Hematopoietic multipotent progenitor cell treated with erythropoietin and hydrocortisone succinate and interleukin-3 and kit ligand, for 8 days (in vitro differentiated cells): ENCODE results near the gene NPSR1.

Experiments used
- DNase-seq: peaks from one replicate; pipeline ENCODE4 v3.0.0-alpha.2; 2015

Gene NPSR1

DNA sequence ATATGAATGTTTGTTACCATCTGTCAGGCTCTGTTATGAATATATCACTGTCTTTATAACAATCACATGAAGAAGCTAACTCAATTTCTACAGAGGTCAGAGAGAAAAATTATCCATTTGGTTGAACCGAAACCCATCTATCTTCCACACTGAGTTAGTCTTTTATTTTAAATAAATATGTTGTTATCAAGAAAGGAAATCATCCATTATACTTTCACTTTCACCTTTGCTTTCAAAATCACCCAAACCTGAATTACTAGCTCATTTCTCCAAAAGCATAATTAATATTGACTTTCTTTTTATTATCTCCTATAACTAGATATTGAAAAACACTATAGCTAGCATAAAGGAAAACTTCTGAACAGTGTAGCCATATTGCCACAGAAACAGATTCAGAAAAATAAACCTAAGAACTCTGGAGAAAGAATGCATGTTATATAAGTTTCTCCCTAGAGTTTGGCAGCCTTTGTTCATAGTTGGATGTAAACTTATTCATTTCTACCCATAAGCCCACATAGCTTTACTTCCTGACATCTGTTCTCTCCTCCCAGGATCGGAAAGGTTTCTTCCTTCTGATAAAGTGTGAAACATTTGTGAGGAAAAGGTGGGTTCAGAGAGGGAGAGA is 66.0 kb downstream of the NPSR1 start:
- no peak for DNase-seq

DNA sequence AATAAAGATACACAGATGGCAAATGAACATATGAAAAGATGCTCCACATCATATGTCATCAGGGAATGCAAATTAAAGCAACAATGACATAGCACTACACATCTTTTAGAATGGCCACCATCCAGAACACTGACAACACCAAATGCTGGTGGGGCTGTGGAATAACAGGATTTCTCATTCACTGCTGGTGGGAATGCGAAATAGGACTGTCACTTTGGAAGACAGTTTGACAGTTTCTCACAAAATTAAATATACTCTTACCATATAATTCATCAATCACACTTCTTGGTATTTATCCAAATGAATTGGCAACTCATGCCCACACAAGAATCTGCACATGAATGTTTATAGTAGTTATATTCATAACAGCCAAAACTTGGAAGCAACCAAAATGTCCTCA is 68.2 kb downstream of the NPSR1 start:
- DNase-seq: no peak

GRCh38 chr7:34727464-34727995 is 69.5 kb downstream of the NPSR1 start:
- no peak for DNase-seq

- DNase-seq: no peak
Measured at GRCh38 chr7:34728156-34728555, 70.1 kb downstream of the NPSR1 start.

DNA sequence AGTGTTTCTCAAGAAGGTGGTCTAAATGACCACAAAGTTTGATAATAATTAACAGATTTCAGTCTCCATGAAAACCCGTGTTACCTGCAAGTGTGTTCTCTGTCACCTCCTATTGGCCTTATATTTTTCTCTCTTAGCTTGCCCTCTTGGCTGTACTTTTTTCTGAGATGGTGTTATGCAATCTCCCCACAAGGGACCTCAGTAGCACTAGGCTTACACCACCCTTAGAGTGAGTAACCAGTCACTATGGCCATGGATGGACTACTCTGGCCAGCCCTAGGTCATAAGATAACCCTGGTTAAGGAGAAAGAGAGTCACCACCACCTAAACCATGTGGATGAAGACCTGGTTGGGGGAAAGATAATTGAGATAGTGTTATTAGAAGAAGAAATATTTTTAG is 76.8 kb downstream of the NPSR1 start:
- no peak for DNase-seq

GRCh38 chr7:34735526-34735925 is 77.5 kb downstream of the NPSR1 start:
- no peak for DNase-seq

DNA sequence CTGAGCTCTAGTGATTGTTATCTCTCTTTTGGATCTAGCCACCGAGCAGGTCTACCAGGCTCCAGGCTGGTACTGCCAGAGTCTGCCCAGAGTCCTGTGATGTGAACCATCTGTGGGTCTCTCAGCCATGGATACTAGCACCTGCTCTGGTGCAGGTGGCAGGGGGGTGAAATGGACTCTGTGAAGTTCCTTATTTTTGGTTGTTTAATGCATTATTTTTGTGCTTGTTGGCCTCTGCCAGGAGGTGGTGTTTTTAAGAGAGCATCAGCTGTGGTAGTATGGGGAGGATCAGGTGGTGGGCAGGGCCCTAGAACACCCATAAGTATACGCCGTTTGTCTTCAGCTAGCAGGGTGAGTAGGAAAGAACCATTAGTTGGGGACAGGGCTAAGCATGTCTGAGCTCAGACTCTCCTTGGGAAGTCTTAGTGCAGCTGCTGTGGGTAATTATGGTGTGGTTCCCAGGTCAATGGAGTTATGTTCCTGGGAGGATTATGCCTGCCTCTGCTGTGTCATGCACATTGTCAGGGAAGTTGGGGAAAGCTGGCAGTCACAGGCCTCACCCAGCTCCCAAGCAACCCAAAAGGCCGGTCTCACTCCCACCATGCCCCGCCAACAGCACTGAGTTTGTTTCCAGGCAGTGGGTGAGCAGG is 81.8 kb downstream of the NPSR1 start:
- no peak for DNase-seq

DNA sequence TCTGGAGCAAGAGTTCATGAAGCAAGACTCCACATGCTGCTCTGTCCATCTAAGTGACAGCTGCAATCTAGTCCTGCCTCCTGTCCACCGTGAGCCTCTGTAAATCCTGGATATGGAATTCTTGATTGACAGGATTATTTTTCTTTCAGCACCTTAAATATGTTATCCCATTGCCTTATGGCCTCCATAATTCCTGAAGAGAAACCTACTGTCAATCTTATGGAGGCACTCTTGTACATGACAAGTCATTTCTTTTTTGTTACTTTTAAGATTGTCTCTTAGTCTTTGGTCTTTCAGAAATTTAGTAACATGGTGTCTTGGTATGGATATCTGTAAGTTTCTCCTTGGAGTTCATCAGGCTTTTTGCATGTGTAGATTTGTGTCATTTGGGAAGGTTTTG is 82.8 kb downstream of the NPSR1 start:
- no peak for DNase-seq

DNA sequence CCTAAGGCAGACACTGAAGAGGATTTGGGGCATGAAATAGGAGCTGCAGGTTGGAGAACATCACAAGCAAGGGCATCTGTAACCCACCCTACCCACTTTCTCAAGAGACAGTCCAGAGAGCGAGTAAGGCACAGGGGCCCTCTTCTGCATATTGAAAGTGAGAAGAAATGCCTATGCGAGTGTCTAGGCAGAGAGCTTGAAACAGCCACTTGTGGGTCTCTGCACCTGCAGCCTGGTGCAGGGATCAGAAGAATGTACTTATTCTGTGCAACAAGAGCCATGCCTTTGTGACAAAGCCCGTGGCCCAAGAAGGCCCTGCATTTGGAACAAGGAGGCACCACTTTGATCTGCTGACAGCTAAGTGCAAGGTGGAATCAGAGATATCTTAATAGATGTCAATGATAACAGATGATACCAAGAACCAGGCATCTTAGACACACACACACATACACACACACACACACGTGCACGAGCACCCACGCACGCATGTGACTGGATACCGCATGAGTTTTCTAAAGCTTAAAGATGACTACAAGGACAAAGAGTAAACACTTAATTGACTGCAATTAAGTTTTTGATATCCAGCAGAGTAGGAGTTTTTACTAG is 89.3 kb downstream of the NPSR1 start:
- DNase-seq: no peak

DNA sequence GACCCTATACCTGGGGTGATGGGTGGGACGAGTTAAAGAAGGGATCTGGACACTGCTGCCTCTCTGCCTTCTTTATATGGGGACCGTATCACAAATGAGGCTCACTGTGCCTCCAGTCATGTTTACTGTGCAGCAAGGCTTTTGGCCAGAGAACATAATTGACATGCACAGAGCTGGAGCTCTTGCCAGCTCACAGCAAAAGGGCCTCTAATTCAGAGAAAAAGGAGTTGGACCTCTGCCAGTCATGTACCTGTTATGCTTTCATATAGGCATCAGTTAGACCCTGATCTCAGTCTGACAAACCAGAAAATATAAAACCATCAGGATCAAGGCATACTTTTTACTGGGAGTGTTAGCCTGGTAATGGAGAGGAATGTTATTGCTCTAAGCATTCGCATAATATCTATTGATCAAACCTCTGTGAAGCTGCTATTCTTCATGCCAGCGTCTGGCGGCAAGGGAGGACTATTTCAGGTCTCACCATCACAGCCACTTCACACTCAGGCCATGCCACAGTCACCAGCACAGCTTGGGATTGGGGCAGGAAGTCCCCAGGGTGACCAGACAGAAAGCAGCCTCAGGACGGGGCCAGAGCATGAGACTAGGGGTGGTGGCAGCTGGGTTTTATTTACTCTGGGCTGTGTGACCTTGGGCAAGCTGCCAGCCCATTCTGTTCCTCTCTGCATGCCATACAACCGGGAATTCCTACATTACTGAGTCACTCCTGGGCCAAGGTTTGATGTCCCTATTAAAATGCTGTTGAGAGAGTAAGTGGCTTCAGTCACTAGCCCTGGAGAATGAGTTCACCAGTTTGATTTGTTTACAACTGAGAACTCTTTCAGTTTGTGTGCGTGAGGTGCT is 90.1 kb downstream of the NPSR1 start:
- DNase-seq: no peak

- no peak for DNase-seq
Measured at GRCh38 chr7:34748728-34749089, 90.7 kb downstream of the NPSR1 start.

DNA sequence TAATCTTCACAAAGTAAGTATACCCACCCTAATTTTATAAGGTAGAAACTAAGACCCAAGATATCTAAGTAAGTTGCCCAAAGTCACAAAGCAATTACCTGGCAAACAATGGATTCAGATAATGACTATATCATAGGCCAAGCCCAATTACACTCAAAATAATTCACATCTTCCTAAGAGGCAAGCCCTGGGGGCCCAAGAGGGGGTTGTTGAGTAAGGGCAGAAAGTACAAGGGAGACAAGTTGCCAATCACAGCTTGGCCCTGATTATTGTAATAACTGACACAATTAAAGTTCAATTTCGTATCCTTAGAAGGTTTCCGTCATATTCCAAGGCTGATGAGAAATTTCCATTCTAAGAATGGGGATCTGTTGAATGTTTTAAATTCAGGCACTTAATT is 91.4 kb downstream of the NPSR1 start:
- no peak for DNase-seq

DNA sequence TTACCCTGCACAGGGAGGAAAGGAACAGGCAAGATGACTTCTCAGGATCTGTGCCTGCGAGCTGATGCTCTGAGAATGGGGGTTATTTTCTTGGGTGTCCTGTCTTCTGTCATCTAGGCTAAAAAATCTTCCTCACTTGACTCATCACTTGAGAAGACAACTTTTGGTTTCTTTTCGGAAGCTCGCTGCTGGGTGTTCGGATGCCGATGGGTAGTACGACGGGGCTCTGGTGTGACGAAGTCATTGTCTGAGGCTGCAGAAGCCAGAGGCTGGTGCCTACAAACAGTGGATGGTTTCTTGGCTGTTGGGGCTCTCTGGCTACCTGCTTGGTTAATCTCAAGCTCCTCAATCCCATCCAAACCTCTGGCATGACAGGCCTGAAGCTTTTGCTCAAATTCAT is 92.2 kb downstream of the NPSR1 start:
- DNase-seq: no peak

DNA sequence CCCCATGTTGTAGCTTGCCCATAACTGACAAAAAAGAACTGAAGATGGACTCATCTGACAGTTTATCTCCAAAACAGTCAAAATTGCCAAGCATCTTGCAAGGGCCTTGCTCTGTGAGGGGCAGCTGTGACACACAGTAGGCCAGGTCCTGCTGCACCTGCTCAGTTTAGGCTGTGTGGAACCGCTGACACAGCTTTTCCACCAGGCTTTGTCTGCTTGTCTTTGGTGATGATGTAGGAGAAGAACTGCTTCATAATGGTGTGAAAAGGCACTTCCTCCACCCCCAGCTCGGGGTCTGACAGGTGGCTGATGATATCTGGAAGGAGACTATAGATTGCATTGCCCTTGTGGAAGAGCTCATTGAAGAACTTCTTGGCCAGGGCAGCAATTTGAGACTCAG is 92.6 kb downstream of the NPSR1 start:
- no peak for DNase-seq

DNA sequence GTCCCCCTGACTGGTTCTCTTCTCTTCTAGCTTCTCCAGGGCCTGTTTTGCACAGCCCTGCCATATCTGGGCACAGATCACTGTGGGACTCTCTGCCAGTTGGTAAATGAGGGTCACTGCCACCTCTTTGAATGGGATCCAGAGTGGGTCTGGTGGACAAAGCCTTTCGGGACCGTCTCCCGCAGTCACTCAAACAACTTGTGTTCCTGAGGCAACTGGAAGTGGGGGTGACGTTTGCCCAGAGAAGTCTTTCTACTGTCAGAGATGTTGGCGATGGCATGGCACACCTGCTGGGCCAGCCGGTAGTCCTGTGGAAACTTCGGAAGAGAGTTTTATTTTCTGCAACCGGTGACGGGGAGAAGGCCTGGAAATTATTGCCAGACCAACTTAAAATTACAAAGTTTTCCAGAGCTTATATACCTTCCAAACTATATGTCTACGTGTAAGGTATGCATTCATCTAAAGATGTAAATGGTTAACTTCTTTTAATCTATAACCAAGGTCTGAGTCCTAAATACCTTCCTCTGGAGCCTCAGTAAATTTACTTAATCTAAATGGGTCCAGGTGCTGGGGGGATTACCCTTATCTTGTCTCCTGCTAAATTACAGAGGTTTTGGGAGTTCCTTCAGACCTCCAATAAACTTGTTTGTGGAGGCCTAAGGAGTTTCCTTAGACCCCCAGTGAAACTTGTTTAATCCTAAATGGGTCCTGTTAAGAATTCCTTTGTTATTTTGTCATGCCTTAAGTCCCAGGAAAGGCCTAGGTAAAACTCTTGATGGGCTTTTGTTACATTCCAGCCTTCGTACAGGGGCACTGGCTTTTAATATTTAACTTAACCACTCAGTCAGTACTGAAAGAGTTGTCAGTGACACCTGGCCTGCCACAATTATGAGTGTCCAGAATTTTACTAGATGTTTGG is 94.0 kb downstream of the NPSR1 start:
- DNase-seq: no peak

- DNase-seq: no peak
Measured at GRCh38 chr7:34752929-34753328, 94.9 kb downstream of the NPSR1 start.

DNA sequence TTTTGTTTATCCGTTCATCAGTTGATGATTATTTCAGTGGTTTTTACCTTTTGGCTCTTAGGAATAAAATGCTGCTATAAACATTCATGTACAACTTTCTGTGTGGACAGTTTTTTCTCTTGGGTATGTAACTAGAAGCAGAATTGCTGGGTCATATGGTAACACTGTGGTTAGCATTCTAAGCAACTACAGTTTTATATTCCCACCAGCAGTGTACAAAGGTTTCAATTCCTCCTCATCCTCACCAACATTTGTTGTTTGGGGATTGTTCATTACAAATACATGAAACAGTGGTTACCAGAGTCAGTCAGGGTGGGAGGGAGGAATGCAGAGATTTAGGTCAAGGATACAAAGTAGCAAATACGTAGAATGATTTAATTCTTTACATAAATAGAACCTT is 97.0 kb downstream of the NPSR1 start:
- no peak for DNase-seq

DNA sequence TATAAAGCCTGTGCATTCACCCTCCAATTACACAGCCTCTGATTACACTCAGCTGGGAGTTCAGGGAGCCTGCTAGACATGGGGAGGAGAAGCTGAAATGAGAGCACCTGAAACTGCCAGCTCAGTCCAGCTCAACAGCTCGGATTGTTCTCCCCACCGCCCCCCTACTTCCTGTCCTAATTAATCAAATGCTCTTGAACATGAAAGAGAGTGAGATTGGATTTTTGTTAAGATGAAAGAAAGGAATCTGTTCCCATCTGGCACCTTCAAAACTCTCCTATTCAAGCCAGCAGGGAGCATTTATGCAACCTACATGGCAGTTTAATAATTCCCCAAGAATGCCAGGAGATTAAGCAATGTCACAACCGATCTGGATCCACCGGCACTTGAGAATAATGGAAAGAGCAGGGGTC is 98.0 kb downstream of the NPSR1 start:
- no peak for DNase-seq

DNA sequence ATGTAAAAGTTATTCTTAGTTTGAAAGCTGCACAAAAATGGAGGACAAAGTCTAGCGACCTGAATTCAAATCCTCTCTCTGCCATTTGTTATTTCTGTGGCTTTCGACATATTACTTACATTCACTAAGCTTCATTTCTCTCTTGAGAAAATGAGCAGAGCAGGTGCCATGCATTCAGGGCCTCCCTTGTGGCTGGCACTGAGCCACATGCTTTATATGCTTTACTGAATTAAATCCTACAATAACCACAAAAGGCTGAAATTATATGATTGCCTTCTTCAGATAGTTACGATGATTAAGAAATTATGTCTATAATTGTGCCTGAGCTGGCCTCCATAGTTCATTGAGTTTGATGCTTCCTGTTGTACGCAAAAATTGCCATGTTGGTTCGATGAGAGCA is 98.7 kb downstream of the NPSR1 start:
- DNase-seq: no peak

DNA sequence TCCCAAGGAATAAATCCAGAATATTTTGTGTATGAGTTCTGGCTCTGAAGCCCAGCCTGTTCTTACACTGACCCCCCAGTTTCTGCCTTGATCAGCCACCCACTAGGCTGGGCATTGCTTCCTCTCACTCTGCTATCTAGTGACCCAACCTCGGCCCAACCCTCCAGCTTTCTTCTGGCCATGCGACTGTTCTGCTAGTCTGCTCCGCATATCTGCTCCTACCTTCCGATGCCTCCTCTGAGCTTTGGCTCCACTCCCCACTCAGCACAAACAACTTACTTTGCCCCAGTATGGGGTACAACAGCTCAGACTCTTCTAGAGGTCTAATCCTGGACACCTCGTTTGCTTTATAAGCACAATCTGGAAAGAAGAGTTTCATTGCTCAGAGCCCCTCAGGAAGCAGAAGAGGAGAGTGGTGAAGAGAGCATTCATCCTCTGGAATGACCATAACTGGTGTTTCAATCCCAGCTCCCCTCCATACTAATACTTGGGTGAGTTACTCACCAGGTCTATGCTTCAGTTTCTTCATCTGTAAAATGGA is 99.6 kb downstream of the NPSR1 start:
- no peak for DNase-seq

- no peak for DNase-seq
Measured at GRCh38 chr7:34758111-34758601, 100.1 kb downstream of the NPSR1 start.
